GM23248 (cell line): ENCODE data around the gene POU2F1.

Experiments
- EZH2 ChIP-seq: fragments of 200-600 bp; sonication (generic); IDR thresholded peaks from 2 replicates; pipeline ENCODE4 v1.6.1; 2018; ENCODE audit warnings: antibody characterized with exemption, mild to moderate bottlenecking; ENCODE audit not compliant: insufficient read depth, poor library complexity, severe bottlenecking
- EZH2phosphoT487 ChIP-seq: fragments of 200-600 bp; sonication (generic); IDR thresholded peaks from 2 replicates; pipeline ENCODE4 v1.6.1; 2018; ENCODE audit warnings: antibody characterized with exemption, moderate library complexity, mild to moderate bottlenecking, low read depth; ENCODE audit not compliant: insufficient read depth

DNA sequence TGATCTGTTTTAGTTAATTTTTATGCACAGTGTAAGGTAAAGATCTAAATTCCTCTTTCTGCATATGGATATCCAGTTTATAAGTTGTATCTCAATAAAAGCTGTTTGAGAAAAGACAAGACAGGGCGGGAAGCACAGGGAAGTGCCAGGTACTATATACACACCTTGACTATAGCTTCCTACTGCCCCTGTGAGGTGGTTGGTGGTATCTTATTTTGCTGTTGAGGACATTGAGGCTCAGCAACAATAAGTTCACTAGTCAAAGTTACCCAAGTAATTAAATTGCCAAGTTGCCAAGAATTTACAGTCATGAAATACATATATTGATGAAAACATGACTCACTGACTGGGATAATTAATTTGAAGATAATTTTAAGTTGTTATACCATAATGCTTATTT, 188.5 kb downstream of the POU2F1 start:
- TF ChIP-seq EZH2: no peak
- TF ChIP-seq EZH2phosphoT487: no peak
